ENCODE results near the gene CTBP1.

GRCh38 chr4:1246111-1246881, 2.6 kb downstream of the CTBP1 start:
- no peak for TF ChIP-seq CTCF (optimal IDR thresholded peaks at IDR 0.05 in 1 of 3, IDR thresholded peaks at IDR 0.05 in 1 of 3, conservative IDR thresholded peaks at IDR 0.05 in 1 of 3; ENCODE audit: extremely low read depth in 1 of 3, insufficient read depth in 2 of 3, low read length in 3 of 3)
- TF ChIP-seq EZH2 (IDR thresholded peaks at IDR 0.05; ENCODE audit: low read length) = no peak

All from keratinocyte (primary cell).